ENCODE data around the gene PRORP.

DNA sequence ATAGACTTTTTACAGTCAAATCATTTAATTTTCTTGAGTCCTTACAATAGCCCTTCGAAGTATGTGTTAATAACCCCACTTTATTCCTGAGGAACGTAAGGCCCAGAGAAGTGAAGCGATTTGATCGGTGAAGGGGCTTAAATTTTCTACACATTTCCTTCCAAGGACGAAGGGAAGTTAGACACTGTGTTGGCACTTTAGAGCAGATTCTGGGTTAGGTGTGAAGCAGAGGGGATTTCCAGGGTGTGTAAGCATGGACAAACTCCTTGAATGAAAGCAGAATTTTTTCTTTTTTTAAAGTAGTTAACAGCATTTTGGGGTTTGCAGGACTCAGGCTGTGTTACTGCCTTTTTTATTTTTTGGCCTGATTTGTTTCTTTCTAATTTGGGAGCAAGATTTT, 38.9 kb downstream of the PRORP start:
- TF ChIP-seq CEBPB (IDR thresholded peaks at IDR 0.05) (no peak), POLR2A (IDR thresholded peaks at IDR 0.05; ENCODE audit: low read length) (no peak), MYC (IDR thresholded peaks at IDR 0.05; ENCODE audit: borderline replicate concordance, low read length) (no peak)

All from A549 (cell line).